ENCODE data around the gene PLD4. TPM values are rescaled to one million over a fixed set of nuclear protein-coding genes. Genes with fewer than 3 reads are reported as not detected.
"Not testable (repeated sequence)": the region's sequence is repeated elsewhere in the genome, so short reads cannot be mapped to it uniquely, and the experiment has no call there.

Gene PLD4
- total RNA-seq, 2 experiments from 2014 or later: not detected

- H3K4me1 Mint-ChIP-seq, H3K27me3 Mint-ChIP-seq, H3K9me3 Mint-ChIP-seq, H3K4me3 Mint-ChIP-seq, H3K27ac Mint-ChIP-seq, H3K36me3 Mint-ChIP-seq, DNase-seq: not testable (repeated sequence)
Measured at GRCh38 chr14:104945986-104946965, 21.6 kb downstream of the PLD4 start.

GRCh38 chr14:104947201-104947600 is 22.5 kb downstream of the PLD4 start:
- not testable (repeated sequence) for H3K4me1 Mint-ChIP-seq, H3K27me3 Mint-ChIP-seq, DNase-seq, H3K4me3 Mint-ChIP-seq, H3K36me3 Mint-ChIP-seq, H3K27ac Mint-ChIP-seq, H3K9me3 Mint-ChIP-seq

- H3K9me3 Mint-ChIP-seq, H3K4me3 Mint-ChIP-seq, H3K36me3 Mint-ChIP-seq, H3K27me3 Mint-ChIP-seq, H3K4me1 Mint-ChIP-seq, DNase-seq, H3K27ac Mint-ChIP-seq: not testable (repeated sequence)
Measured at GRCh38 chr14:104947881-104948735, 23.4 kb downstream of the PLD4 start.

- Mint-ChIP-seq H3K27ac (no peak overlapping the region), H3K9me3 (no peaks in the 10 kb centered on the region), H3K4me3 (no peak overlapping the region), H3K4me1 (no peaks in the 10 kb centered on the region), H3K36me3 (no peaks in the 10 kb centered on the region), H3K27me3 (no peaks in the 10 kb centered on the region)
- no peak for DNase-seq
Measured at GRCh38 chr14:104948736-104949031, 24.0 kb downstream of the PLD4 start.

- not testable (repeated sequence) for H3K36me3 Mint-ChIP-seq, H3K9me3 Mint-ChIP-seq, H3K27me3 Mint-ChIP-seq, H3K27ac Mint-ChIP-seq, H3K4me3 Mint-ChIP-seq, H3K4me1 Mint-ChIP-seq, DNase-seq
Measured at GRCh38 chr14:104949406-104949955, 24.8 kb downstream of the PLD4 start.

- Mint-ChIP-seq H3K36me3 (no peaks in the 10 kb centered on the region), H3K9me3 (no peaks in the 10 kb centered on the region), H3K4me3 (no peak overlapping the region), H3K4me1 (no peaks in the 10 kb centered on the region), H3K27me3 (no peaks in the 10 kb centered on the region), H3K27ac (no peak overlapping the region)
- no peak for DNase-seq
Measured at GRCh38 chr14:104950021-104950420, 25.3 kb downstream of the PLD4 start.

GRCh38 chr14:104950701-104951100 is 26.0 kb downstream of the PLD4 start:
- not testable (repeated sequence) for H3K4me1 Mint-ChIP-seq, H3K9me3 Mint-ChIP-seq, H3K27ac Mint-ChIP-seq, H3K27me3 Mint-ChIP-seq, H3K36me3 Mint-ChIP-seq, H3K4me3 Mint-ChIP-seq, DNase-seq

- not testable (repeated sequence) for H3K4me3 Mint-ChIP-seq, H3K36me3 Mint-ChIP-seq, H3K4me1 Mint-ChIP-seq, H3K9me3 Mint-ChIP-seq, DNase-seq, H3K27me3 Mint-ChIP-seq, H3K27ac Mint-ChIP-seq
Measured at GRCh38 chr14:104951863-104952657, 27.4 kb downstream of the PLD4 start.

- H3K36me3 Mint-ChIP-seq: no peaks in the 10 kb centered on the region
- H3K4me3 Mint-ChIP-seq: no peak overlapping the region
- H3K4me1 Mint-ChIP-seq: no peaks in the 10 kb centered on the region
- H3K27ac Mint-ChIP-seq: no peak overlapping the region
- no peak for DNase-seq
- H3K9me3 Mint-ChIP-seq: no peaks in the 10 kb centered on the region
- peaks cover 4% of the 10 kb centered on the region for H3K27me3 Mint-ChIP-seq
Measured at GRCh38 chr14:104953097-104953496, 28.4 kb downstream of the PLD4 start.

GRCh38 chr14:104953896-104954656 is 29.4 kb downstream of the PLD4 start:
- Mint-ChIP-seq H3K4me1 (no peaks in the 10 kb centered on the region), H3K4me3 (no peak overlapping the region), H3K27ac (no peak overlapping the region), H3K27me3 (peaks cover 4% of the 10 kb centered on the region), H3K9me3 (no peaks in the 10 kb centered on the region), H3K36me3 (no peaks in the 10 kb centered on the region)
- no peak for DNase-seq

GRCh38 chr14:104954746-104955395 is 30.2 kb downstream of the PLD4 start:
- H3K4me1 Mint-ChIP-seq: no peaks in the 10 kb centered on the region
- H3K27ac Mint-ChIP-seq: no peak overlapping the region
- peaks cover 4% of the 10 kb centered on the region for H3K27me3 Mint-ChIP-seq
- DNase-seq: no peak
- H3K9me3 Mint-ChIP-seq: no peaks in the 10 kb centered on the region
- no peak overlapping the region for H3K4me3 Mint-ChIP-seq
- no peaks in the 10 kb centered on the region for H3K36me3 Mint-ChIP-seq

GRCh38 chr14:104955396-104955770 is 30.7 kb downstream of the PLD4 start:
- H3K36me3 Mint-ChIP-seq: no peaks in the 10 kb centered on the region

GRCh38 chr14:104956290-104956890 is 31.7 kb downstream of the PLD4 start:
- Mint-ChIP-seq H3K27me3 (peaks cover 4% of the 10 kb centered on the region), H3K9me3 (no peaks in the 10 kb centered on the region), H3K4me1 (no peaks in the 10 kb centered on the region), H3K4me3 (no peak overlapping the region), H3K27ac (no peak overlapping the region), H3K36me3 (no peaks in the 10 kb centered on the region)
- no peak for DNase-seq

More at GRCh38 chr14:104955396-104955770, 30.7 kb downstream of the PLD4 start:
- Mint-ChIP-seq H3K9me3 (no peaks in the 10 kb centered on the region), H3K27ac (no peak overlapping the region), H3K4me1 (no peaks in the 10 kb centered on the region), H3K4me3 (no peak overlapping the region), H3K27me3 (peaks cover 4% of the 10 kb centered on the region)
- DNase-seq: no peak
